ENCODE measurements around the gene PLCB1.

Gene PLCB1

DNA sequence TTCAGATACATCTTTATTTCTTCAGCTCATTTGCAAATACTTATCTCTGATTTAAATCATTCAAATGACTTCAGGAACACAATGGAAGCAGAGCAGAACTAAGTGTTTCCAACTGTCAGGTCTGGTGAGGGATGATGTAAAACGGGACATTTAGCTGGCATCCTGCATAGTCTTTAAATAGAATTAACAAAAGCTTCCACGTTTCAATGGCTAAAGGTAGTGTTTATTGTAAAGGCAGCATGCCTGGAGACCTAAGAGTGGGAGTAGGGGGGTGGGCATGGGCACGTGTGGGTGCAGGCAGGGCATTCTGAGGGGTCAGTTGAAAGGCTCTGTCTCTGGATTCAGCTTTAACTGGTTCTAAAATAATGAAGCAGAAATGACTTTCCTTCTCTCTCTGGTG is 174.9 kb downstream of the PLCB1 start:
- no peak for DNase-seq

DNA sequence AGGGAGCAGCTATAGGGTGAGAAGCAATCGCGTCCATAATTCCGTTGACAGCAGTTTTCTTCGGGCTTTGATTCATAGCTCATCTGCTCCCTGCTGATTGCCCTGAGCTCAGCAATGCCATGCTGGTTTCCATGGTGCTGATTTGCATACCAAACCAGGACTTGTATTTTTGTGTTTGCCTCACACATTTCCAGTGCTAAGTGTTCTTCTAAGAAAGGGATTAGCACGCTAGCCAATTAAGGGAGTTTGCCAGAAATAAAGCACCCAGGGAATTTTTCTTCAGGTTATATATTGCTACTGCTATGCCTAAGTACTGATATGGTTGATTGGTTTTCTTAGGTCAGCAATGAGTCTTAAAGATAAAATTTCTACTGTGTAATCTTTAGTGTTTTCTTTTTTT is 177.6 kb downstream of the PLCB1 start:
- no peak for DNase-seq

DNA sequence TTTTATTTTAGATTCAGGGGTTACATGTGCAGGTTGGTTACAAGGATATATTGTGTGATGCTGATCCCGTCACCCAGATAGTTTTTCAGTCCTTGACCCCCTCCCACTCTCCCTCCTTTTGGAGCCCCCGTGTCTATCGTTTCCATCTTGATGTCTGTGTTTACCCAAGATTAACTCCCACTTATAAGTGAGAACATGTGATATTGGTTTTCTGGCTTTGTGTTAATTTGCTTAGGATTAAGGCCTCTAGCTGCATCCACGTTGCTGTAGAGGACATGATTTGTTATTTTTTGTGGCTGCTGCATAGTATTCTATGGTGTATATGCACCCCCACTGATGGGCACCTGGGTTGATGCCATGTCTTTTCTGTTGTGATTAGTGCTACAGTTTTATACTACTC is 178.6 kb downstream of the PLCB1 start:
- DNase-seq: no peak

DNA sequence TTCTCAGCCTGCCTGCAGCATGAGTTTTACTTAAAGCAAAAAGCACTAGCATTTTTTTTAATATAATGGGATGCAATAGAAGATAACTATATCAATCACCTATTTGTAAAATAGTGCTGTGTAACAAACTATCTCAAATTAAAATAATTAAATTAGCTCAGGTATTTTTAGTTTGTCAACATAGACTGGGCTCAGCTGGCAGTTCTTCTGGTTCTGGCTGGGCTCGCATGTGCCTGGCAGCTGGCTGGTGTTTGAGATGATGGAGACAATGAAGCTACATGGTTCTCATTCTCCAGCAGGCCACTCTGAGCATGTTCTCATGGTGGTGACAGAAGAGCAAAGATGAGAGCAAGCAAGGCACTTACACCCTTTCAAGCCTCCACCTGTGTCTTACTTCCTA is 181.0 kb downstream of the PLCB1 start:
- DNase-seq: no peak

DNA sequence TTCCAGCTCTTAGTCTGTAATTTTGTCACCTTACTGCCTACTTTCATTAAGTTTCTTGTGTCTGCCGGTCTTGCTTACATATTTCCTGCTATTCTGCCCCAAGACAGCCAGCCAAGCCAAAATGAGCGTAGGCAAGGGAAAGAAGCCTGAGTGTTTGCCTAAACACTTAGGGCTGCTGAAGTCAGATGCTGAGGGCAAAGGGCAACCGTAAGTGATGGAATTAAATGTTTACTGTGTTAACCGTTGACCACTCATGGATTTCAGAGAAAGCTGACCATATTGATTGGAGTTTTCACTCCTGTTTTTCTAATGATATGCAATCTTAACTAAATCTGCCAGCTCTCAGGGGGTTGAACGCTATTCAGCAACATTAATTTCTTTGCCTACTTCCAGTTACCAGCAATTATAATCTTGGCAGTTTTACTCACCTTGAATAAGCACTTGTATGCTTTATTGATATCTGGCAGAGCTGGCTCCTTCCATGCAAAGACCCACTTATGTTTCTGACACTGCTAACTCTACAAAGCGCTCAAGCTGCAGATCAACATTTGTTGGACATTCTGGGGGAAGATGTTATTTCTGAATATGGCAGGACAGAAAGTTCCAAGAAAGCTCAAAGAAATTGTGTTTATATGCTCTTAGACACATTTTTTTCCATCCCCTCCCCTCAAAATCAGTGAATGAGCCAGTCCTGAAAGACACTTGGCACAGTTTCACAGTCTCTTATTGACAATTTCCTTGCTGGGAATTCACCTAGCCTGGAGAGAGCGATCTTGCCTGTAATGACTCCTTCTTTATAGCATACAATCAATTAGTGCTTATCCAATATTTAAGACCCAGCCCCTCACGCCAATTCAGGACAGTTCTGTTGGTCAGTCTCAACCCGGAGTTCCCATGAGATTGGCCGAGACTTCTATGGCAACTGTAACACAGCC is 183.8 kb downstream of the PLCB1 start:
- DNase-seq: no peak

GRCh38 chr20:8317448-8317847 is 185.4 kb downstream of the PLCB1 start:
- DNase-seq: no peak

GRCh38 chr20:8318965-8319625 is 187.0 kb downstream of the PLCB1 start:
- DNase-seq: no peak

GRCh38 chr20:8320306-8320705 is 188.2 kb downstream of the PLCB1 start:
- no peak for DNase-seq

GRCh38 chr20:8321001-8321400 is 188.9 kb downstream of the PLCB1 start:
- no peak for DNase-seq

DNA sequence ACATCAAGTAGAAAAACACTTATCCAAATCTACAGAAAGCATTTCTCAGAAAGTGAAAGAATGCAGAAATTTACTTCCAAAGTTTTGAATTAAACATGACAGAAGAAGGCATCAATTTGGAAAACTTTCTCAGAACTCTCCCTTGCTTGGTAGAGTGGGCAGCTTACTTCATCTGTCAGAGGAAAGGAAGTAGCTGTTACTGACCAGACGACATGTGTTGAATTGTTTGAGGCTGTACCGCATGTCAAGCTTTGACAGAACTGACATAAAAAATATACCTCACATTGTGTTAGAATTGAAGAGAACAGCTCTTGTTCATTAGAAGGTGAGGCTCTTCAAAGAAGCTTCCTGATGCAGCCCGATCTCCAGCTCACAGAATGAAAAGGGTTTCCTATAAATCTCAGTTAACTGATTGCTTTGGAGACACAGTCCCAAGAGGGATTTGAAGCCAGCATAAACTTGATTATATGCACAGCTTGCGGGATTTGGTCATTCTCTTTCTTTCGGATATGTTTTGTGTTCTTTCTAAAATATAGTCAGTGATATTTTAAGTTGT is 190.7 kb downstream of the PLCB1 start:
- no peak for DNase-seq

GRCh38 chr20:8326191-8326590 is 194.1 kb downstream of the PLCB1 start:
- no peak for DNase-seq

- no peak for DNase-seq
These were observed 194.8 kb downstream of the PLCB1 start for GRCh38 chr20:8326899-8327298.

GRCh38 chr20:8328189-8328588 is 196.1 kb downstream of the PLCB1 start:
- no peak for DNase-seq

DNA sequence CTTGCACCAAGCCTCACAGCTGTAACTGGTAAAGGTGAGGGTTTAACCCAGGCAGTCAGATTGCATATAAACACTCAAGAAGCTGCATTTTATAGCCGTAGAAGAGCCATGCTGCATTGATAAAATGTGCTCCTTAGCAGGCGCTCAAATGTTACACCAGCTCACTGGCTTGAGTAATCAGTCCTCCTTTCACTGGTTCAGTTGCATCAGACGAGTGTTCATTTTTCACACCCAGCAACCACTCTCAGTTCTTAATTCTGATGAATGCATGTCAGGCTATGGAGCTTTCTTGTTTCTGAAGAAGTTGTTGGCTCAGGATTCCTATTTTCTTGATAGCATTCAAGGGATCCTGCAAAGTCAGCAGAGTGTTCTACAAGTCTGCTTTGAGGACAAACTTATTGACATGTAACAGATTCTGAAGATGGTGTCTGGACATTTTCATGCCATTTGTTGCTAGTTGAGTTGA is 198.3 kb downstream of the PLCB1 start:
- no peak for DNase-seq

DNA sequence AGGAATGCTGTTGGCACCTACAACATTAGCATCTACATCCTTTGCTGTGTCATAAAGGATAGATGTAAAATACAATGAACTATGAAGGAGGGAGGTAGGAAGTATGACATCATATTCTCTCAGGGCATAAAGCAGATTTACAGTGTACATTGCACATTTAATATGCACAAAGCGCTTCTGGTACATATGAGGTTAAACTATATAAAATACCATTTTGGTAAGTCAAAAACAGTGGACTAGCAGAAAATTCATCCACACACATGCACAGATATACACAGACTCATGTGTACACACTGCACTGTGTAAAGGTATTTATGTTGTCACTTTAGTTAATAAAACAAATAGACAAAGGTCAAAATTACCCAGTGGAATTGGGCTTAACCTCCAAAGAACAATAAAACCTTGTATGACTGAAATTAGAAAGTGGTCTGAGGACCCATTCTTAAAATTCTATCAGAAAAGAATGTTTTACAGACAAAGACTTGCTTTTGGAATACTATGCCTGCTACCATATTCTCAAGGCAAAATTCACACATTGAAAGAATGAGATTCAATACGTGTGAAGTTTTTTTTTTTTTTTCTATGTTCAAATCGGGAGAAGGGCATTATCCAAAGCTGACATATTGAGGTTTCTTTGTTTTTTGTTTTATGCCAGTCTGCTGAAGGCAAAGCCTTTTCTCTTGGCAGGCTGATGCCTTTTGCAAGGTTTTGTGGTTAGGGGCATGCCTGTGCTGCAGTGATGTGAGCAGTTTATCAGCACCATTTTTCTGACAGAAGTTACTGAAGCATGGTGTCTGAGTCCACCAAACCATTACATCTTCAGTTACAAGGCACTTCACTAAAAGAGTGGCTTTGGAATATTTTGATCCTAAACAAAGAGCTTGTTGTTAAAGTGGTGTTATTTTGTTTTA is 199.0 kb downstream of the PLCB1 start:
- no peak for DNase-seq

- no peak for DNase-seq
These were observed 199.8 kb downstream of the PLCB1 start for GRCh38 chr20:8331740-8332412.

DNA sequence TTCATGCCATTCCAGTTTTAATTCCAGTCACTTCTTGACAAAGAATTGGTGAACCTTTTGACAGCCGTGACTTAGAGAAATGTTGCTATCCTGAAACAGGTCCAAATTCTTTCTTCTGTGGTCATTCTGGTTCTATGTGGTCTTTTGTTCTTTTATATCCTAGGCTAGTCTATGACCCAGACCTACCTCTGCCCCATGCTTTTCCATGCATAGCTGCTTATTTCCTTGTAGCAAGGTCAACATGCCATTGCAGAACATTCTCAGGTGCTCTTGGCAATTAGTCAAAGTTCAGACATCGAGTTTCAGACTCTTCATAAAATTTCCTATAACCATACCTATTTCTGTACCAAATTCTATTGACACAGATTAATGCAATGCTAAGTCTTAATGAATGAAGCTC is 202.6 kb downstream of the PLCB1 start:
- no peak for DNase-seq

DNA sequence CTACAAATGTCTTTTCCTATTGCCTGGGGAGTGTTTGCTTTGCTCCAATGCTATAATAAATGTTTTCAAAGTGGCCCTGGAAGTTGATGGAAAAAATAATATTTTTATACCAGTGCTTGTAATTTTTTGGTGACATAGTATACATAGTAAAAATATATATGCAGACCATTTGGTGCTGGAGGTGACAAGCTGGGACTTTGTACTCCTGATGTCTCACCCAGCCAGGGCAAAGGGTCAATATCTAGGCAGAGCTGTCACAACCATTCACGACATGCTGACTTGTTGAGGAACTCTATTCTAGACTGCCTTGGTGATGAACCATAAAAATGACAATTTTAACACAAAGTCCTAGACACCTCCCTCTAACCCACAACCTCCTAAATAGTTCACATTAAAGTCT is 203.0 kb downstream of the PLCB1 start:
- no peak for DNase-seq

GRCh38 chr20:8335495-8336195 is 203.6 kb downstream of the PLCB1 start:
- DNase-seq: no peak

DNA sequence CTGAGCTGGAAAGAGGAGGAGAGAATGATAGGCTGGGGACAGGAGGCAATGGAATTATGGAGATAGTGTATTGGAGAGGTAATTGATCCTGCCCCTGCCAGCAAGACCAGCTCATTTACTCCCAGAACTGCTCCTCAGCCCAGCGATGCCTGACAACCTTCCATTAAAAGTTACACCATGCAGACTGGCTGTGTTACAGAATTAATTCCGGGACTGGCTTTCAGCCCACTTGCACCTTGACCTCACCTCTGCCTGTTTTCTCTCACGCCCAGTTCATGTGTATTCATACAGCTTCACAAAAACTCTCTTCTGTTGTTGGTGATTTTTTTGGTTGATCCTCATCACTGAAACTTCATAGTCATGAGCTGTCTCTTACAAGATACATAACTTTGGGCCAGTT is 207.3 kb downstream of the PLCB1 start:
- no peak for DNase-seq

- no peak for DNase-seq
These were observed 210.3 kb downstream of the PLCB1 start for GRCh38 chr20:8342391-8342790.

DNA sequence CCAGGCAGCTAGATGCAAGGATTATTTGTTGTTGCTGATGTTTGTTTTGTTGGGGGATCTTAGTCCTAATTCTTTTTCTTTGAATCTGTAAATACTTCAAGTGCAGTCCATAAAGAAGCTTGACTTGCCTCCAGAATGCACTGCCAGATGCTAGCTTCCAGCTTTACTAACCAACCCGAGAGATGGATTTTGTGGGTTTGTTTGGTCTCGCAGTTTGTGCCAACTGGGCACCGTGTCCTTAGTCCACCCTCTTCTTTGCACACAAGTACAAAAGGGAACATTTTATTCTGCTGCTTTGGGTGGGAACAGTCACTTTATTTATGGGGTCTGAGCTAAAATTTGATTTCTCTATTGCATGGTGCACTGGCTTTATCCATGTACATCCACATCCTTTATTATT is 212.0 kb downstream of the PLCB1 start:
- DNase-seq: no peak
